Breast epithelium (tissue), 4 donors: ENCODE measurements around the gene OXSR1. TPM values are rescaled to one million over a fixed set of nuclear protein-coding genes. Genes with fewer than 3 reads are reported as not detected.

Experiments used
- DNase-seq, 2 donors: peaks; one replicate each; pipeline ENCODE4 v3.0.0-alpha.2; 2019; ENCODE audit warnings: low spot score in 2 of 2
- H3K27ac ChIP-seq, 2 donors: fragments of 200-600 bp; sonication (generic) in 1 of 2; one replicate each; pipeline ENCODE4 v1.5.1; 2016 to 2019; ENCODE audit warnings: mild to moderate bottlenecking in 1 of 2
- H3K27me3 ChIP-seq, 2 donors: fragments of 200-600 bp; sonication (generic) in 1 of 2; one replicate each; pipeline versions ENCODE4 v1.5.1 to v1.6.0; 2017 to 2019; ENCODE audit warnings: control low read depth in 1 of 2, mild to moderate bottlenecking in 1 of 2
- H3K36me3 ChIP-seq: fragments of 200-600 bp; one replicate; pipeline ENCODE4 v1.5.1; 2019
- H3K4me1 ChIP-seq, 2 donors: fragments of 200-600 bp; sonication (generic); one replicate each; pipeline ENCODE4 v1.5.1; 2016 to 2019; ENCODE audit warnings: control low read depth in 1 of 2
- H3K4me3 ChIP-seq, 3 donors: fragments of 200-600 bp; sonication (generic); 1 replicate in 2 of 3; 2 replicates in 1 of 3; pipeline ENCODE4 v1.5.1; 2016 to 2019; ENCODE audit warnings: mild to moderate bottlenecking in 3 of 3, moderate library complexity in 2 of 3
- H3K9me3 ChIP-seq, 2 donors: fragments of 200-600 bp; sonication (generic) in 1 of 2; one replicate each; pipeline ENCODE4 v1.5.1; 2016 to 2019; ENCODE audit warnings: control low read depth in 1 of 2
- POLR2A ChIP-seq: fragments of 450-650 bp; IDR thresholded peaks from one replicate; pipeline ENCODE4 v1.6.1; 2016; ENCODE audit warnings: antibody characterized with exemption, mild to moderate bottlenecking, moderate library complexity
- POLR2AphosphoS5 ChIP-seq, 3 donors: sonication (generic); formaldehyde crosslinking; IDR thresholded peaks; one replicate each; pipeline ENCODE4 v1.6.1; 2017; ENCODE audit warnings: antibody characterized with exemption in 3 of 3
- intact Hi-C: fragments of 100-400 bp; cut with DNase I; formaldehyde crosslinking; loops from one replicate; pipeline ENCODE4 v1.15.1; 2023; ENCODE audit warnings: low total_unique reads
- total RNA-seq, 3 donors: library from RNA; depleted of rRNA; stranded (reverse); fragments of >200 nt; gene quantifications; one replicate each; pipeline ENCODE4 v1.1.0, GENCODE V29; 2016
- TF ChIP-seq, protein P1 (sequence below), 3 donors: fragments of 450-650 bp; IDR thresholded peaks; one replicate each; pipeline ENCODE4 v1.5.1; 2016 to 2017; ENCODE audit warnings: antibody characterized with exemption in 3 of 3, mild to moderate bottlenecking in 3 of 3, moderate library complexity in 3 of 3

The OXSR1 gene
- total RNA-seq, 3 donors from 2014 or later: 29.0 to 41.6 (median 33.1) TPM

GRCh38 chr3:38268522-38268921, 103.2 kb downstream of the OXSR1 start:
- Histone ChIP-seq H3K27ac (no peak overlapping the region), H3K4me3 (no peak overlapping the region), H3K27me3 (no peaks in the 10 kb centered on the region), H3K4me1 (no peaks in the 10 kb centered on the region), H3K36me3 (no peaks in the 10 kb centered on the region), H3K9me3 (no peaks in the 10 kb centered on the region)
- DNase-seq: no peak
- TF ChIP-seq POLR2A: no peak
- no peak for TF ChIP-seq POLR2AphosphoS5 (IDR thresholded peaks at IDR 0.05)
- TF ChIP-seq, protein P1, sequence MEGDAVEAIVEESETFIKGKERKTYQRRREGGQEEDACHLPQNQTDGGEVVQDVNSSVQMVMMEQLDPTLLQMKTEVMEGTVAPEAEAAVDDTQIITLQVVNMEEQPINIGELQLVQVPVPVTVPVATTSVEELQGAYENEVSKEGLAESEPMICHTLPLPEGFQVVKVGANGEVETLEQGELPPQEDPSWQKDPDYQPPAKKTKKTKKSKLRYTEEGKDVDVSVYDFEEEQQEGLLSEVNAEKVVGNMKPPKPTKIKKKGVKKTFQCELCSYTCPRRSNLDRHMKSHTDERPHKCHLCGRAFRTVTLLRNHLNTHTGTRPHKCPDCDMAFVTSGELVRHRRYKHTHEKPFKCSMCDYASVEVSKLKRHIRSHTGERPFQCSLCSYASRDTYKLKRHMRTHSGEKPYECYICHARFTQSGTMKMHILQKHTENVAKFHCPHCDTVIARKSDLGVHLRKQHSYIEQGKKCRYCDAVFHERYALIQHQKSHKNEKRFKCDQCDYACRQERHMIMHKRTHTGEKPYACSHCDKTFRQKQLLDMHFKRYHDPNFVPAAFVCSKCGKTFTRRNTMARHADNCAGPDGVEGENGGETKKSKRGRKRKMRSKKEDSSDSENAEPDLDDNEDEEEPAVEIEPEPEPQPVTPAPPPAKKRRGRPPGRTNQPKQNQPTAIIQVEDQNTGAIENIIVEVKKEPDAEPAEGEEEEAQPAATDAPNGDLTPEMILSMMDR (IDR thresholded peaks at IDR 0.05): no peak
- intact Hi-C loops: no loop called here

GRCh38 chr3:38270606-38271005, 105.3 kb downstream of the OXSR1 start:
- H3K4me1 ChIP-seq: no peaks in the 10 kb centered on the region
- no peaks in the 10 kb centered on the region for H3K27me3 ChIP-seq
- no peak for TF ChIP-seq POLR2AphosphoS5 (IDR thresholded peaks at IDR 0.05)
- no peak for TF ChIP-seq POLR2A
- TF ChIP-seq, protein P1 (IDR thresholded peaks at IDR 0.05): no peak
- H3K36me3 ChIP-seq: no peaks in the 10 kb centered on the region
- no peak overlapping the region for H3K27ac ChIP-seq
- no peaks in the 10 kb centered on the region for H3K9me3 ChIP-seq
- no peak overlapping the region for H3K4me3 ChIP-seq
- intact Hi-C loops: no loop called here
- no peak for DNase-seq

- Histone ChIP-seq H3K36me3 (no peaks in the 10 kb centered on the region), H3K4me3 (no peak overlapping the region), H3K4me1 (no peaks in the 10 kb centered on the region), H3K9me3 (no peaks in the 10 kb centered on the region), H3K27me3 (no peaks in the 10 kb centered on the region), H3K27ac (no peak overlapping the region)
- no peak for DNase-seq
- intact Hi-C loops: no loop called here
- TF ChIP-seq POLR2AphosphoS5 (IDR thresholded peaks at IDR 0.05): no peak
- TF ChIP-seq, protein P1 (IDR thresholded peaks at IDR 0.05): no peak
Observed at GRCh38 chr3:38271553-38271952, 106.2 kb downstream of the OXSR1 start.

GRCh38 chr3:38274864-38275649, 109.7 kb downstream of the OXSR1 start:
- DNase-seq: no peak
- H3K27ac ChIP-seq: no peak overlapping the region

GRCh38 chr3:38275658-38276057, 110.3 kb downstream of the OXSR1 start:
- no peak overlapping the region for H3K27ac ChIP-seq
- no peak for TF ChIP-seq POLR2A
- no peak for TF ChIP-seq POLR2AphosphoS5 (IDR thresholded peaks at IDR 0.05)
- TF ChIP-seq, protein P1 (IDR thresholded peaks at IDR 0.05): no peak
- no peak overlapping the region for H3K4me3 ChIP-seq
- no peaks in the 10 kb centered on the region for H3K27me3 ChIP-seq
- no peaks in the 10 kb centered on the region for H3K4me1 ChIP-seq
- H3K36me3 ChIP-seq: no peaks in the 10 kb centered on the region
- H3K9me3 ChIP-seq: no peaks in the 10 kb centered on the region
- no peak for DNase-seq
- intact Hi-C loops: loop anchor here (1.0 kb wide), 1 partner anchor 39 kb away; no protein-coding TSS in a partner anchor

More at GRCh38 chr3:38274864-38275649, 109.7 kb downstream of the OXSR1 start:
- TF ChIP-seq POLR2A (no peak), POLR2AphosphoS5 (IDR thresholded peaks at IDR 0.05) (no peak)
- TF ChIP-seq, protein P1 (IDR thresholded peaks at IDR 0.05): no peak
- H3K9me3 ChIP-seq: no peaks in the 10 kb centered on the region
- no peaks in the 10 kb centered on the region for H3K27me3 ChIP-seq
- intact Hi-C loops: no loop called here
- H3K4me1 ChIP-seq: no peaks in the 10 kb centered on the region
- H3K4me3 ChIP-seq: no peak overlapping the region
- H3K36me3 ChIP-seq: no peaks in the 10 kb centered on the region
